Embryonic facial prominence (tissue), 1 donor: ENCODE results near the gene CCDC32.

Source experiments
- DNase-seq: peaks from one replicate; pipeline ENCODE4 v3.0.0-alpha.2; 2016; ENCODE audit errors: extremely low spot score

Gene CCDC32

GRCh38 chr15:40565333-40566238 is 744 bp upstream of the CCDC32 start:
- no peak for DNase-seq

GRCh38 chr15:40563426-40563825 is 1.4 kb downstream of the CCDC32 start:
- no peak for DNase-seq

DNA sequence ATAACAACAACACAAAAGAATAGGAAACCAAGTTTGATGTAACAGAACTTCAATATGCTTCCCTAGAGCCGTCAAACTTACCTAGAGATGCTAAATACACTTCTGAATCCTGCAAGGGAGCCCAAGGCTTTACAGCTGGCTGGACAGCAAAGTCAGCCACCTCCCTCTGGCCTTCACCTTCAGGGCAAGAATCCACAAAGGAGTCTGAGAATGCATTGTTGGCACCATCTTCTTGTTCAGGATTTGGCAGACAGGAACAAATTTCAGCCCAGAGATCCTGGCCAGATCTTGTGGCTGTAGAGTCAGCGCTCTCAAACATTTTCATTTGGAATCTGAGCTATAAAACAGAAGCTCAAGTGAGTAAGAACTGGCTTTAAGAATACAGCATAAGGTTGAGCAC is 2.2 kb downstream of the CCDC32 start:
- no peak for DNase-seq

DNA sequence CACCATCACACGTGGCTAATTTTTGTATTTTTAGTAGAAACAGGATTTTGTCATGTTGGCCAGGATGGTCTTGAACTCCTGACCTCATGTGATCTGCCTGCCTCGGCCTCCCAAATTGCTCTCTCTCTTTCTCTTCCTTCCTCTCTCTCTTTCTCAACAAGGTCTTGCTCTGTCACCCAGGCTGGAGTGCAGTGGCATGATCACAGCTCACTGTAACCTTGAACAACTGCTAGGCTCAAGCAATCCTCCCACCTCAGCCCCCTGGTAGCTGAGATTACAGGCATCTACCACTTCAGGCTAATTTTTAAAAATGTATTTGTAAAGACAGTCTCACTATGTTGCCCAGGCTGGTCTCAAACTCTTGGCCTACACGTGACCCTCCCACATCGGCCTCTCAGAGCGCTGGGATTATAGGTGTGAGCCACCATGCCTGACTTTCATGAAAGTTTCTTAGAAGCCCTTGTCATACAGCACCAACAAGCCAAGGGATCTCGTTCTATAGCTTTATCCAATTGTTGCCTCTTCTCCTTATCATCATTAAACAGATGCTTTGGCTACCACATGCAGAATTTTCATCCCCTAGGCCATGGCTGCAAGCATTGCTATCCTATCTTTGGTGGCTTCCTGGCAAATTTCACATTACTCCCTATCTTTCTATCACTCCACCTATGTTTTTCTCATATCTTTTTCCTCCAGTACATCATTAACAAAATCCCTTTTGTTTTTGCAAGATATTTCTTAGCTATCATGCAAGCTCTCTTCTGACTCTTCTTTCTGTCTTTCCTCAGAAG is 5.7 kb downstream of the CCDC32 start:
- no peak for DNase-seq

DNA sequence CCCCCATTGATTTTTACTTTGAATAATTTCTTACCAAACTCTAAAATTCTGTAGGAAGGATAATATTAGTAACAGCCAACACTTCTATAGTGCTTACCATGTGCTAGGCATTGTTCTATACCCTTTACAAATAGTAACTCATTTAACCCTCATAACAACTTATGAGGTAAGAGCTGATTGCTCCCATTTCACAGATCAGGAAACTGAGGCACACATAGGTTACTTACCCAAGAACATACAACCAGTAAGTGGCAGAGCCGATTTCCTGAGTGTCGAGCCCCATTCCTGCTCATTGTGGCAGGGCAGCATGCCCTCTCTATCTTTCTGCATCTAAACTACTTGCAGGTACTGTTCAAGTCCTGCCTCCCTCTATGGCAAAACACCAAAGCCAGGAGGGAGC is 9.0 kb downstream of the CCDC32 start:
- DNase-seq = no peak

- no peak for DNase-seq
Observed at GRCh38 chr15:40554161-40554525, 10.7 kb downstream of the CCDC32 start.

GRCh38 chr15:40550341-40551037 is 14.4 kb downstream of the CCDC32 start:
- no peak for DNase-seq

DNA sequence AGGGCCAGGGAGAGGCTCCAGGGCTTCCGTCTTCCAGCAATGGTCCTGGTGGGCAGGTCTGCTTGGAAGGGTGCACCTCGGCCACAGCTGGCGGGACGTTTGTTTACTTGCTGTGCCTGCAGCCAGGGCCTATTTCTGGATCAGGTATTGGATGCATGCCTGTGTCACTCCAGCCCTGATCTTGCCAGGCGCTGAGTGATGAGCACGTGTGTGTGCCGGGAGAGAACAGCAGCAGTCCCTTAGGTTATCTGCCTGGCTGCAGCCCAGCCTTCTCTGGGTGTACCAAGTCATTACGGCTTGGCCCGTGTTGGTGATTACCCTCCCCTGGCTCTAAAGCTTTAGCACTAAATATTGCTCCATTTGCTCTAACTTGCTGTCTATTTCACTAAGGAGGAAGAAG is 14.9 kb downstream of the CCDC32 start:
- no peak for DNase-seq

- DNase-seq = no peak
Observed at GRCh38 chr15:40548610-40549009, 16.2 kb downstream of the CCDC32 start.

- DNase-seq = no peak
Observed at GRCh38 chr15:40545457-40545856, 19.4 kb downstream of the CCDC32 start.

GRCh38 chr15:40543631-40544294 is 21.1 kb downstream of the CCDC32 start:
- no peak for DNase-seq

DNA sequence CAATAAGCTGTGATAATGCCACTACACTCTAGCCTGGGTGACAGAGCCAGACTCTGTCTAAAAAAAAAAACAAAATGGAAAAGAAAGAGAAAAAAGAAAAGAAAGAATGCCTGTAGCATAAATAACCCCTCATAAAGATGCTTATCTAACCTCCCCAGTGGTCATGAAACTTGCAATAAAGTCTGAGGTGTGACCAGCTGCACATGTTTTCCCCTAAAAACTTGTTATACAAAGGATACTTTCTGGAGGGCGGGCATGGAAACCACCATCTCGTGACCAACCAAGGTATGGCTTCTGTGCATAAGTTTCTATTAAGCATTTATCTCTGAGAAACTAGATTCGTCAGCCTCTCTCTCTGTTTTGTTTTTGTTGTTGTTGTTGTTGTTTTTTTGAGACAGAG is 21.8 kb downstream of the CCDC32 start:
- no peak for DNase-seq

DNA sequence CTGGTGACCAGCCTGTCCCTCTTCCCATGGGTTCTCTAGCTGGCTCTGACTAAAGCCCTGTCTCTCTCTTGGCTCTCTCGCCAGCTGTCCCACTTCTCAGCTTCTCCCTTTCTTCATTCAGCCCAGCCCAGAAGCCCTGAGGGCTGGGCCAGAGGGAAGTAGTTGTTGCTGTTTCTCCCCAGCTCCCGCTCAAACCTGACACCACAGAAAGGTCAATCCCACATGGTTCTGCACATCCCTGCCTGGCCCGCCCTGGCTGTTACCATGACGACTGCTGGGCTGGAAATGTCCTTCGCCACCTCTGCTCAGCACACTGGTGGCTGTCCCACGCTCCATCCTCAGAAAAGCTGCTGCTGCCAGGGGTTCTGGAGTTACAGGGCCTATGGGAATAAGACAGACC is 25.9 kb downstream of the CCDC32 start:
- DNase-seq = no peak

- no peak for DNase-seq
Observed at GRCh38 chr15:40536501-40536900, 28.3 kb downstream of the CCDC32 start.

- DNase-seq = no peak
Observed at GRCh38 chr15:40534371-40534770, 30.5 kb downstream of the CCDC32 start.

DNA sequence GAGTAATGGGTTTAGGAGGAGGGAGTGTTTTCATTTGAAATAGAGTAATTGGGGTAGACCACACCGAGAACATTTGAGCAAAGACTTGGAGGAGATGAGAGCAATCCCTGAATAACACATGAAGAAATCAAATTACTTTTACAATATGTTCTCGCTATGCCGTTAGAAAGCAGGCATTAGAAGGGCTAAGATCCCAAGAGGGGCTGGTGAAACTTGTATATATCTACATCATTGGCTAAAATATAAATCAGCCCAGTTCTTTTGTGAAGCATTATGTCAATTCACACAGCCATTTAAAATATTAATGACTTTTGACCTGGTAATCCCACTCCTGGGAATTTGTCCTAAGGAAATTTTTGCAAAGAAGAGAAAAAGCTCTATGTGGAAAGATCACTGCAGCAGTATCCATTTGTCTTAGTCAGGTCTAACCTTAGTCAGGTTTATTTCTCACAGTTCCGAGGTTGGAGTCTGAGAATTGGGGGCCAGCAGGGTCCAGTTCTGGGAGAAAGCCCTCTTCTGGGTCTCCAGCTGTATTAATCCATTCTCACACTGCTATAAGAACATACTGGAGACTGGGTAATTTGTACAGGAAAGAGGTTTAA is 31.0 kb downstream of the CCDC32 start:
- no peak for DNase-seq

DNA sequence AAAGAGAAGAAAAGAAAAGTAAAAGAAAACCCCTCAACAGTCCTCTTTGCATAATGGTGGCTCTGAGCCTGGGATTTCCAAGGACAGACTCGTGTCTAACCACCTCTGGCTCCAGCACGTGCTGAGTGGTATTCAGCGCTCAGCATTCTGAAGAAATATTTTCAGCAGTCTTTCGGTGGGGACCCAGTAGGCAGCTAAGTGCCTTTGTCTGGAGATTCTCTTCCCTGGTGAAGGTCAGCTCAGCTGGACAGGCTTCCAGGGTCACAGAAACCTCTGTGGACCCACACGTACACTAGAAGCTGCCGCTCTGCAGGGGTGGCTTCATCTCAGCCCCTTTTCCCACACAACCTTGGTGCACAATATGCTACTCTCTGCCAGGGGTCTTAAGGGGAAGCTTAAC is 36.0 kb downstream of the CCDC32 start:
- DNase-seq = no peak

DNA sequence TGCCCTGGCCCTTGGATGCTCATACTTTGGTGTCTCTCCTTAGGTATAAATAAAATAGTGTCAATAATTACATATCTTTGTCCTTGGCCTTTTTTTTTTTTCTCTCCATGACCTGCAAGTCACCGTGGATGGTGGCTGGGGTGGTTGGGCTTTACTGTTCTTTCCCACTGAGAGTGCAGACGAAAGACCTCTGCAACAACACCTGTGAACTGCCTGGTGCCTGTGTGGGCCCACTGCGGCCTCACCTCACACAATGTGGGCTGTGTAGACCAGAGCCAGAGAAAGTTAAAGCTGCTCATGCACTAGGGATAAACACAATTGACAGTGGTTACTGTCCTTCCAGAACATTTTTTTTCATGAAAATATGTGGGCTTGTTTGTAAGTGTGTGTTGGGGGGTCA is 39.0 kb downstream of the CCDC32 start:
- DNase-seq = no peak

DNA sequence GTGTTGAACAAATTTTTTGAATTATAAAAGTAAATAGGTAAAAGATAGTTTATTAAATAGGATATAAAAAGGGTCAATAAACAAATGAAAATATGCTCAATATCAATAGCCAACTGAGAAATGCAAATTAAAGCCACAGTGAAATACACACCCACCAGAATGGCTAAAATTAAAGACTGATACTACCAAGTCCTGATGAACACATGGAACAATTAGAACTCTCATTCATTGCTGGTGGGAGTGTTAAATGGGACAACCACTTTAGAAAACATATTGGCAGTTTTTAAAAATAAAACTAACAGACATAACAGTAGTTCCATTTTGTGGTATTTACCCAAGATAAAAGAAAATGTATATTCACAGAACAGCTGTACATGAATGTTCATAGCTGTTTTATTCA is 41.2 kb downstream of the CCDC32 start:
- DNase-seq = no peak

DNA sequence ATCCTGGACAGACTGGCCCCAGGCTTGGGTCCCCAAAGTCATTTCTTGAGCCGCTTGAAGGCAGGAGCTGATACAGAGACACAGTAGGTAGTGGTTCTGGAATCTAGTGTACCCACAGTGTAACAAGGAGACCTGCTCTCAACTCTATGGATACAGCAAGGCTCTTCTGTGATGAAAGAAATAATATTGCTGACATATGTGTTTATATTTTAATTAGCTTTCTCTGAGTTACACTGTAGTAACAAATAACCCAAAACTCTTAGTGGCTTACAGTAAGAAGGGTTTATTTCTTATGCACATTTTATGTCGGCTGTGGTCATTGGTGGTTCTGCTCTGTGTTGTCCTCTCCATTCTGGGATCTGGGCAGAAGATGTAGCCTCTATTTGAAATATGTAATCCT is 48.5 kb downstream of the CCDC32 start:
- DNase-seq = no peak

DNA sequence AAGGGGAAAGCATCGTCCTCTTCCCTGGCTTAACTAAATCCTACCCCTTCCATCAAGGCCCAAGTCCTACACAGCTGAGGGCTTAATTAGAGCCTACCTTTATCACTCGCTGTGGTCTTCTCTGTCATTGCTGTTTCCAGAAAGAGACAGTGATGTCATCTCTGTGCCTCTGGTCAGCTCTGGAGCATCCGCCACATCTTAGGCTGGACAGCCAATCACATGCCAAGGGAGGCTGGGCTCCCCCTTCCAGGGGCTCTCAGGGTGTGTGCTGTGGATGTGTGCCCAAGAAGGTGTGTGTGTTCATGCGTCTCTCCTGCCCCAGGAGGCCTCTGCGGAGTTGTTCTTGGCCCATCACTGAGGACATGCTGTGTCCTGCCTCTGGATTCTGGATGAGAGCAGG is 51.2 kb downstream of the CCDC32 start:
- DNase-seq = no peak

DNA sequence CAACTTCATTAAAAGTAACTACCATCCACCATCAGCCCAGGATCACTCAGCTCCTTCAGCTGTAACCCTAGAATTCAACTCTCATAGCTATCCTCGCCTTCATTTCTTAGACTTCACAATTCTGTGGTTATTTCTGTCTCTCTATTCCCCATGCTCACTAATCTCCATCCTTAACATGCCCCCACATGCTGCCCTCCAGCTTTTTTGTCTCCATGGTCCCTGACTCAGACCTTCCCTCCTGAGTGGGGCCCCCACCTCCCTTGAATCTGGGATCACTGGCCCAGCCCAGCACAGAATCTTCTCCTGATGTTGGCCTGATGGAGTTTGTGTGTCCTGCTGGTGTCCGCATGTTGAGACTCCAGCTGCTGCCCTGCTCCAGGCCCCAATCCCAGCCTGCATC is 52.4 kb downstream of the CCDC32 start:
- no peak for DNase-seq
